HG03097 (cell line): ENCODE results near the gene MTUS2.

Experiments used
- ATAC-seq: cut with Tn5 transposase; IDR thresholded peaks from one replicate; pipeline ENCODE4 v1.9.1; 2021; ENCODE audit not compliant: unreplicated experiment, low FRiP score

The MTUS2 gene

DNA sequence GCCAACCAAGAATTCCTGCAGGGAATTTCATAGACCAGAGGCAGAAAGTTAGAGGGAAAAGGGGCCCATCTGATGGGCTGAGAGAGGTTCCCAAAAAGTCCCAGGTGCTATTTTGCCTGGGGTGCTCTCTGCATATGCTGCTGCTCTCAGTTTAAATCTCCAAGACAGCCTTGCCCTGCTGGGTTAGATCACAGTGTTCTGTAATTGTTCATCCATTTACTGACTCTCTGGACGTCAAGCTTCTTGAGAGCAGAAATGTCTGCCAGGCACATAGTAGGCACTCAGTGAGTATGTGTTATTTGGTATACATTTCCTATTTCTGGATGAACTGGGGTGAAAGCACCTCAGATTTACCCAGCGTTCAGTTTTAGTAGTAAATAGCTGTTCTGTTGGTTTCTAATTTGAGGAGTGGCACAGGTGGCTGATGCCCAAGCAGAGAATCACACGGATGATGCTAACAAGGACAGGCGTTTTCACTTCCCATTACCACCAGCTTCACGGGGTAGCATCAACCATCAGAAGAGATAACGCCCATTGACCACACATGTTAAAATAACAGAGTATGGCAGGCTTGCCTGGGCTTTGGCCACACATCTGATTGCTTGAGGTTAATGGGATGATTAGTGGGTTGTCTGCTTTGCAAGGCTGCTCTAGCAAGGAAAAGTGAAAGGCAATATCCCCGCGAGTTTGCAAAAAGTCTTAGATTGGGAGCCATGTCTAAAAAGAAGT, 614.2 kb downstream of the MTUS2 start:
- ATAC-seq: no peak

DNA sequence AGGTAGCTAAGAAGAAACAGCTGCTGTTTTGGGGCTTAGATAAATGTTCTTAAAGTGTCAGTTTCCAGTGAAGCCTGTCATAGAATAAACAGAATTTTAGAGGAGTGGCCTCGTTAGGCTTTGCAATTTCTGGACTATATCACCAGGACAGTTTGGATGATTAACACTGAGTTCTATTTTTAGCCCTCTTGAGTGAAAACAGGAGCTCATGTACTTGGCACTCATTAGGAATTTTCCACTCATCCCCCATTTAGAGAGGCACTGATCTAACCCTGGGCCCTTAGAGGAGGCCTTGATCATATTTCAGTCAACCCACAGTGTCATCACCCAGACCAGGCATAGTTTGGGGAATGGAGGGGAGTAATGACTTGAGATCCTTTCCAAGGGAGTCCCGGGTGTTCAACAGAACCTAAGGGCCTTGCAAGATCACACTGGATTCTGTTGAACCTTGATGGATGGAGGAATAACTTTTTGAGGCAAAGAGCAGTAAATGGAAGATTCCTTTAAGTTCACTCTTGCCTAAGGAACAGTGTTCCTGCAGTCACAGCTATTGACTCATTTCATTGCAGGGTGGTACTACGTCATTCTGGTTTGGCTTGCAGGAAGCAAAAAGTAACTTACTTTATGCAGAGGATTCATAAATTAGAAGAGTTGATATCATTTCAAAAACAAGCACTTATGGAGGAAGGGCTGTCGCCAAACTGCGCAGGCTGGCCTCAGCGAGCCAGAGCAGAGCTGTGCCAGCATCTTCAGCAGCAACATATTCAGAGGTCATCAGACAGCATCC, 615.2 kb downstream of the MTUS2 start:
- ATAC-seq: no peak

DNA sequence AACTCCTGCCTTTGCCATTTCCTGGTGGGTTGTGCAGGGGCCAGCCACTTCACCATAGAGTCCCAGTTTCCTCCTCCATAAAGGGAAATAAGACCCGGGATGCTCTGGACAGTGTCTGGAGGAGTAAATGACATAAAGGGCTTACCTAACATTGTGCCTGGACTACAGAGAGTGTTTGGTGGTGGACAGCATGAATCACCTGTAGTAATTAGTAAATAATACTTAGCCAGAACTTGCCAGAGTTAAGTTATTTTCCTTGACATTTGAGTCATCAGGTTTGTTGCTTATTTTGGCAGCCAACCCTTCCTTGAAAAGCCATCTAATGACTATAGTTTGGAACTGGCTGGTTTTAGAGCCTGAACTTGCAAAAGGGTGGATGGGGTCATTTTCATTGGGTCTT, 616.2 kb downstream of the MTUS2 start:
- no peak for ATAC-seq

GRCh38 chr13:29436721-29437280, 616.7 kb downstream of the MTUS2 start:
- ATAC-seq: no peak

DNA sequence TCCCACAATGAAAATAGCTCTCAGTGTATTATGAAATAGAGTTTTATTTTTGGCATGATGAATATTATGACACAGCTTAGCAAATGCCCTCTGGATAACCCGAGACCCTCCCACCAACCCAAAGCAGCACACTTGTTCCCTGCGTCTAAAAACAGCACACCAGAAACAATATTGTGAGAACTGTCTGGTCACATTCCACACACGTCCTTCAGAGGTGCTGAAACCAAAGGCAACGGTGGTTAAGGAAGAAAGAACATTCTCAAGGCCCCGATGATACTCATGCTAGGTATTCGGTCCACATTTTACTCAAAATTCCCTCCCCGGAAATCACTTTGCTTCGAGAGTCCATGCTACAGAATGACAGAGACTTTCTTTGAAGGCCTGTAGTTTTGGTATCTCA, 618.6 kb downstream of the MTUS2 start:
- ATAC-seq: no peak

DNA sequence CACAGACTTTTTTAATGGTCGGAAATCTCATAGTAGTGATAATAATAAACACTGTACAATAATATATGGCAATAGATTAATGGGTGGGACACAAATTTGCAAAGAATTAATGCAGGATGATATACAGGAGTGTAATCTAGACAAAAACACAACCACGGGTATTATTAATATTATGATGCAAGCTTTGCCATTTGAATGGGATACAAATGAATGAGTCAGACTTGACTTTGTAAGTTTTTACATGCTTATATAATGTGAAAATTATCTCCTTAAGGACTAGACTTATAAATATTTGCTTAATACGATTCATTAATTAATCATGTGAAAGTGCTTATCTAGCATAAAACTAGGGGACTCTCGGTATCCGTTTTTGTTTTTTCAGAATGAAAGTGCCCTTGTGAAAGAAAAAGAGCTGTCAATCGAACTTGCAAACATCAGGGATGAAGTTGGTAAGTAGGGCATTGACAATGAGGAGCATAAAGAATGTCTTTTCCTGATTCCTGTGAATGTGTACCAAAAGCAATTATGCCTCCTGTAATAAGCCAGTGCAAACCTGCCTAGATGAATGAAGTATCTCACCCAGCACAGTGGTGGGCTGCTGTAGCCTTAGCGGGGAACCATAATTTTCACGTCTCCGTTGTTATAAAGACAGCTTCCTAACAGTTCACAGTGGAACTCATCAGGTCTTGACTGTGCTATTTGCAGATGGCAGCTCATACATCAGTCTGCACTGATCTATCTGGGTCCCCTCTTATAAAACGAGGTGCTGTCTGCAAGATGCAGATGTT, 619.7 kb downstream of the MTUS2 start:
- no peak for ATAC-seq

- no peak for ATAC-seq
Observed at GRCh38 chr13:29441306-29441705, 621.2 kb downstream of the MTUS2 start.

DNA sequence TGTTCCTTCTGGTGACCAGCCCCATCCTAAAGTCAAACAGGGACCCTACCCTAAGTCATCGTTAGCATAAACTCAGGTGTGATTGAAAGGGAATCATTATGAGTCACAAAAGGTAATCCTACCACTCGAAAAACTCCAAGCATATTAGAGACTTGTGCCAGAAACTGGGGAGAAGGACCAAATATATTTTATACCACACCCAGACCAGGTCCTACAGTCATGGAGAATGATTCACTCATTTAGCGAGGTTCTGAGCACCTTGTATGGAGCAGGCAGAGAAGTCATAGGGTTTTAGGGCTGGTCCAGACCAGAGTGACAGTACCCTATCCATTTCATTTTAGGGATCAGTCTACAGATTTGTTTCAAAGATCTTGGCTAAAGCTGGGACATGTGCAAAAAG, 625.9 kb downstream of the MTUS2 start:
- ATAC-seq: no peak

DNA sequence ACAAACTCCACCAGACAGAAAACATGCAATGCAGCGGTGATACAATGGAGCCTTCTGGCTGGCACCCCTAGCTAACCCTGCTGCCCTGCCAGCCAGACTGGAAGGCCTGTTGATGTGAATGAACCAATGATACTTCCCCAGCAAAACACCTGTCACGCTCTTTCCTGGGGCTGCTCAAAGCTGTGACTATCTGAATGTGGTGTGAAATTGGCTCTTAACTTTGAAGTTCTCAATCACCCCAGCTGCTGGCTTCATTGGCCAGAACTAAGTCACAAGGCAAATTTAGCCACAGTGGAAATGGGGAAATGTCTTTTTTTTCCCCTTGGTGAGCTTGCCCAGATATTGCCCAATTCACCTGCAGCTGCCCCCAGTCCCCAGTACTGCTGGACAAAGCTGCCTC, 628.0 kb downstream of the MTUS2 start:
- ATAC-seq: no peak

GRCh38 chr13:29449726-29450125, 629.6 kb downstream of the MTUS2 start:
- no peak for ATAC-seq

DNA sequence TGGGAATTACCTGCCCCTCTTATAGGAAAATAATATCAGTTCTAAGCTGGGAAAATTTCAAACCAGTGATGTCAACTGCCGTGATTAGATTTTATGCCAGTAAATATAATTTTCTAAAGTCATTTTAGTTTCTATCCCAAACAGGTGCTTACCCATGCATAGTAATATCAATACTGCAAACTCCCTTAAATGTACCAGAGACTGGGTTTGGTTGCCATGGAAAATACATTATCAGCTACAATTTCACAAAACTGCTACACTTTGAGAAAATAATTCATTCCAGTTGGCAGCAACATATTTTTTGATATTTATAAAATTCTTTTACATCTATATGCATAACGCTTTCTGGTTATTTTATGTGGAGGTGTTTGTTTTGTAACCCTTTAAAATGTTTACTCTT, 631.8 kb downstream of the MTUS2 start:
- no peak for ATAC-seq

DNA sequence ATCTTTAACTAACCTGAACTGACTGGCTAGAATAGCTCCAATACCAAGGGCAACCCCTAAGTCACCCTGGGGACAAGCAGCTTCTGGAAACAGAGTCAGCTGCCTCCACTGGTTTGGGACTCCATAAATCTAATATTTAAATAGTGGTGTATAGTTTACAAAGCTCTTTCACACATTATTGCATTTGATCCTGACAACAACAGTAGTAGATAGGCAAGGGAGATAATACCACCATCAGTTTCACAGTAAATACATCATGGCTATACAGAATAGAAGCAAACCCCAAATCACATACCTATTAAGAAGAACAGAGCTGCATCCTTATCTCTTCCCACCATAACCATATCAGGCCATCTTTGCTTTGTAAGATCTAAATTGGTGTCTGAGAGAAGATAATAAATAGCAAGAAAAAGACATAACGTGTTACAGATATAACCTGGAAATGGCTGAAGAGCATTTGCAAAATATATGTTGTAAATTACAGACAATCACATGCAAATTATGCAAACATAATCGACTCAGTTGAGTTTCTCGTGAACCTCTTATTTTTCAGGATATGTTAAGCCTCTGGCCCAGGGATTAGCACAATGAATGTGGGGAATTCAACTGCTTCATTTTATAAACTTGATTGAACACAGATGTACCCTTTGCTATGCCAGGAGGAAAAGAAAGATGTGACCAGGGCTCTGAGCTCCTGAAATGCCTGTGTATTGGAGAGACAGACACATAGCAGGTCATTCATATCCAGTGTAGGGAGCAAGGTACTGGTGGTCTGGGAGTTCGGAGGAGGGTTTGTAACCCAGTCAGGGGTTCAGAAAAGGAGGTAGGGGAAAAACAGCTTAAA, 632.9 kb downstream of the MTUS2 start:
- ATAC-seq: no peak

DNA sequence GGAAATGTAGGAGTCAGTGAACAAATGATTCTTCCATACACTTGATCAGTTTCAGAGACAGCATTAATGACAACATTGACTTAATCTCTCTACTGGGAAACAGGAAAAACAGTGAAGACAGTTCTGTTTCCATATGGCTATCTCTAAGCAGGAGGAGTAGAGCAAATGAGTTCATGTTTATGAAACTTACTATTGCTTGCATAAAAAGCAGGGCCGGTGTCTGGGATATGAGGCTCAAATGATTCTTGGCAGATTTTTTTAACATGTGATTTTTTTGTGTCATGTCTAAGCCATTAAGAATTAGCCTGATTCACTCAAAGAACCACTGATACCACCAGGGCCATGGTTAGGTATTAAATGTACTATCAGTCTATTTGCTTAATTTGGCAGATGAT, 633.5 kb downstream of the MTUS2 start:
- ATAC-seq: no peak

GRCh38 chr13:29454931-29455481, 634.9 kb downstream of the MTUS2 start:
- ATAC-seq: no peak

- ATAC-seq: no peak
Observed at GRCh38 chr13:29456419-29456818, 636.3 kb downstream of the MTUS2 start.

DNA sequence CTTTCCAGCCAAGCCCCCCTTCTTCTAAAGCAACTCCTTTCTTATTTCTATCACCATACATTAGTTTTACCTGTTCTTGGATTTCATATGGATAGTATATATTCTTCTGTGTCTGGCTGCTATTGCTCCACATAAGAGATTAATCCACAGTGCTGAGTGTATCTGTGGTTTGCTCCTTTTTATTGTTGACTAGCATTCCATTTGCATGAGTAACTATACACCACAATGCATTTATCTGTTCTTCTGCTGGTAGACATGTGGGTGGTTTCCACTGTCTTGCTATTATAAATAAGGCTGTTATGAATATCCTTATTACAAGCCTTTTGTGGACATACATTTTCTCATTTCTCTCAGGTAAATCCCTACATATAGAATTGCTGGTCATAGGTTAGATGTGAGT, 637.2 kb downstream of the MTUS2 start:
- no peak for ATAC-seq

GRCh38 chr13:29458419-29458818, 638.3 kb downstream of the MTUS2 start:
- ATAC-seq: no peak

DNA sequence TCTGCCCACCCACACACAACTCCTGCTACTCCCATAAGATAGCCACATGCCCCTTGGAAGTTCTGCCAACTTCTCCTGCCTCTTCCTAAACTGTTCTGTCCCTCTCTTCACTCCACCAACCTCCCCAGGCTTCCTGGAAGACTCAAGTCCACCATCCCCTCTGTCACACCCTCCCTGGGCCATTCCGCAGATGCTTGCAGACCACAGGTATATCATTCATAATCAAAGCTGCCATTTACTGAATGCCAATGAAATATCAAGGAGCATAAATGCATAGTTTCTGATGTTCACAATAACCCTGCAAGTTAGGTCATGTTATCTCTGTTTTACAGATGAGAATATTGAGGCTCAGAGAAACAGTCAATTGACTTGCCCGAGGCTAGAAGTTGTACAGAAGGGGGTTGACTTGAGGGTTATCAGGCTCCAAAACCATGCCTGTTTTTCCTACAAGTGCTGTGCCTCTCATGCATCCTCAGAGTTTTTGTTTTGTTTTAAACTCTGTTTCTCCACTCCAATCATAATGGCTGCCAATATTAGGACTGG, 639.7 kb downstream of the MTUS2 start:
- ATAC-seq: no peak

DNA sequence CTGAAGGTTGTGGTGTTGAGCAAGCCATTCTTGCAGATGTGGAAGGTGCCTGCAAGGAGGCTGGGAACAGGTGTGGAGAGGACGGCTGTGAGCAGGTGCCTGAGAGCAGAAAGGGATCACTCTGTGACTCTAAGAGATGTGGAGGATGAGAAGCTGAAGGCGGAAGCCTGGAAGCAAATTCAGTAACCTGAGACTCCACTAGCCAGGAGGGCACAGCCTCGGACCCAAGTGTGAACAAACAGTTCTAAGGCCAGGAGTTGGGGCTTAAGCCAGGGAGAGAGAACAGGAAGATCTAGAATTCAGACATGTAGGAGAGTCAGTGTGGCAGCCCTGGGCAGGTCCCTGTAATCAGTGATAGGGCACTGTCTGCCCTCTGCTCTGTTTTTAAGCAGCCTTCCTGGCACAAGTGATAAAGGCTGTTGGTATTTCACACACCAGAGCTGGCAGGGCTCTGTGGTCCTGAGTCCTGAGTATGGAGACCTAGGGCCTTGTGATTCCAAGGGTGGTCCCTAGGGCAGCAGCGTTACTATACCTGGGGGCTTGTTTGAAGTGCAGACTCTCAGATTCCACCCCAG, 644.1 kb downstream of the MTUS2 start:
- no peak for ATAC-seq
